Measurements from ENCODE around the gene SPTBN1. TPM values are rescaled to one million over a fixed set of nuclear protein-coding genes. Genes with fewer than 3 reads are reported as not detected.
A peak's percentile ranks its signal among the peaks of the same experiment; 100 is the strongest.
"Not testable (repeated sequence)": the region's sequence is repeated elsewhere in the genome, so short reads cannot be mapped to it uniquely, and the experiment has no call there.

The SPTBN1 gene
- total RNA-seq, 1 experiment from 2014 or later = 110 TPM

GRCh38 chr2:54512663-54513362, 56.7 kb downstream of the SPTBN1 start:
- no peak for DNase-seq (ENCODE audit: low read depth)
- in situ Hi-C loops (cut with HindIII; ENCODE audit: low pct_unique_long_range_greater_than_20kb, low sequenced_read_pairs) = no loop called here

- in situ Hi-C loops (cut with HindIII; ENCODE audit: low pct_unique_long_range_greater_than_20kb, low sequenced_read_pairs) = no loop called here
- DNase-seq (ENCODE audit: low read depth) = no peak
Measured at GRCh38 chr2:54513363-54513715, 57.2 kb downstream of the SPTBN1 start.

- DNase-seq (ENCODE audit: low read depth) = no peak
- in situ Hi-C loops (cut with HindIII; ENCODE audit: low pct_unique_long_range_greater_than_20kb, low sequenced_read_pairs) = no loop called here
Measured at GRCh38 chr2:54514822-54515569, 58.9 kb downstream of the SPTBN1 start.

- no peak for DNase-seq (ENCODE audit: low read depth)
- in situ Hi-C loops (cut with HindIII; ENCODE audit: low pct_unique_long_range_greater_than_20kb, low sequenced_read_pairs) = no loop called here
Measured at GRCh38 chr2:54516842-54517241, 60.7 kb downstream of the SPTBN1 start.

GRCh38 chr2:54518016-54518415, 61.9 kb downstream of the SPTBN1 start:
- in situ Hi-C loops (cut with HindIII; ENCODE audit: low pct_unique_long_range_greater_than_20kb, low sequenced_read_pairs) = not testable (repeated sequence)

GRCh38 chr2:54518430-54518829, 62.3 kb downstream of the SPTBN1 start:
- in situ Hi-C loops (cut with HindIII; ENCODE audit: low pct_unique_long_range_greater_than_20kb, low sequenced_read_pairs) = no loop called here

More at GRCh38 chr2:54518016-54518415, 61.9 kb downstream of the SPTBN1 start:
- not testable (repeated sequence) for DNase-seq (ENCODE audit: low read depth)

GRCh38 chr2:54519841-54520459, 63.8 kb downstream of the SPTBN1 start:
- DNase-seq (ENCODE audit: low read depth) = no peak
- in situ Hi-C loops (cut with HindIII; ENCODE audit: low pct_unique_long_range_greater_than_20kb, low sequenced_read_pairs) = no loop called here

More at GRCh38 chr2:54518430-54518829, 62.3 kb downstream of the SPTBN1 start:
- no peak for DNase-seq (ENCODE audit: low read depth)

GRCh38 chr2:54520687-54521086, 64.6 kb downstream of the SPTBN1 start:
- peak; percentile 72 for DNase-seq (ENCODE audit: low read depth)
- in situ Hi-C loops (cut with HindIII; ENCODE audit: low pct_unique_long_range_greater_than_20kb, low sequenced_read_pairs) = no loop called here

- DNase-seq (ENCODE audit: low read depth) = peak; percentile 75
- in situ Hi-C loops (cut with HindIII; ENCODE audit: low pct_unique_long_range_greater_than_20kb, low sequenced_read_pairs) = no loop called here
Measured at GRCh38 chr2:54522624-54523281, 66.6 kb downstream of the SPTBN1 start.

- in situ Hi-C loops (cut with HindIII; ENCODE audit: low pct_unique_long_range_greater_than_20kb, low sequenced_read_pairs) = no loop called here
- DNase-seq (ENCODE audit: low read depth) = peak; percentile 35
Measured at GRCh38 chr2:54523324-54523959, 67.3 kb downstream of the SPTBN1 start.

- peak; percentile 91 for DNase-seq (ENCODE audit: low read depth)
- in situ Hi-C loops (cut with HindIII; ENCODE audit: low pct_unique_long_range_greater_than_20kb, low sequenced_read_pairs) = no loop called here
Measured at GRCh38 chr2:54524226-54524991, 68.3 kb downstream of the SPTBN1 start.

- DNase-seq (ENCODE audit: low read depth) = no peak
- in situ Hi-C loops (cut with HindIII; ENCODE audit: low pct_unique_long_range_greater_than_20kb, low sequenced_read_pairs) = no loop called here
Measured at GRCh38 chr2:54525321-54525720, 69.2 kb downstream of the SPTBN1 start.

- in situ Hi-C loops (cut with HindIII; ENCODE audit: low pct_unique_long_range_greater_than_20kb, low sequenced_read_pairs) = no loop called here
- DNase-seq (ENCODE audit: low read depth) = no peak
Measured at GRCh38 chr2:54526226-54526879, 70.2 kb downstream of the SPTBN1 start.

- peak; percentile 40 for DNase-seq (ENCODE audit: low read depth)
- in situ Hi-C loops (cut with HindIII; ENCODE audit: low pct_unique_long_range_greater_than_20kb, low sequenced_read_pairs) = no loop called here
Measured at GRCh38 chr2:54528311-54528955, 72.3 kb downstream of the SPTBN1 start.

GRCh38 chr2:54529518-54529917, 73.4 kb downstream of the SPTBN1 start:
- in situ Hi-C loops (cut with HindIII; ENCODE audit: low pct_unique_long_range_greater_than_20kb, low sequenced_read_pairs); DNase-seq (ENCODE audit: low read depth): not testable (repeated sequence)

GRCh38 chr2:54529935-54530334, 73.8 kb downstream of the SPTBN1 start:
- in situ Hi-C loops (cut with HindIII; ENCODE audit: low pct_unique_long_range_greater_than_20kb, low sequenced_read_pairs) = no loop called here
- no peak for DNase-seq (ENCODE audit: low read depth)

- DNase-seq (ENCODE audit: low read depth) = peak; percentile 77
Measured at GRCh38 chr2:54531558-54531957, 75.4 kb downstream of the SPTBN1 start.

More at GRCh38 chr2:54531558-54531957, 75.4 kb downstream of the SPTBN1 start:
- in situ Hi-C loops (cut with HindIII; ENCODE audit: low pct_unique_long_range_greater_than_20kb, low sequenced_read_pairs) = no loop called here
